H1 (cell line): ENCODE measurements around the gene MT1B. TPM values are rescaled to one million over a fixed set of nuclear protein-coding genes. Genes with fewer than 3 reads are reported as not detected.

Source experiments
- CTCF ChIA-PET: fragments of 300-600 bp; sonication (Branson Sonifier 250); formaldehyde crosslinking; loops from one replicate; lab custom pipeline; 2021; ENCODE audit not compliant: partially characterized antibody; lab: Charles Lee
- POLR2A ChIA-PET: fragments of 300-600 bp; sonication (Branson Sonifier 250); formaldehyde crosslinking; loops from one replicate; lab custom pipeline; 2021; ENCODE audit warnings: inconsistent platforms; ENCODE audit not compliant: partially characterized antibody; lab: Charles Lee
- DNase-seq, 2 experiments: peaks; one replicate each; pipeline versions ENCODE4 v3.0.0 to v3.0.0-alpha.2; 2010 to 2022; ENCODE audit warnings: low spot score in 2 of 2, low read depth in 1 of 2, mixed read lengths in 1 of 2
- FAIRE-seq: peaks from 2 replicates; lab custom pipeline; 2011; peaks lifted over from hg19 to GRCh38; lab: Jason Lieb, UNC
- H2AFZ ChIP-seq: 2 replicates; pipeline ENCODE4 v1.8.1; 2012; ENCODE audit warnings: low read length, inconsistent platforms
- H2AK5ac ChIP-seq: 2 replicates; pipeline ENCODE4 v1.6.1; 2013; ENCODE audit warnings: low read depth, low read length
- H2BK120ac ChIP-seq: replicated peaks from 2 replicates; pipeline ENCODE3; 2013; ENCODE audit warnings: low read depth, low read length, inconsistent platforms
- H2BK12ac ChIP-seq: 2 replicates; pipeline ENCODE4 v1.6.1; 2013; ENCODE audit warnings: low read depth, low read length
- H2BK15ac ChIP-seq: 2 replicates; pipeline ENCODE4 v1.6.1; 2013; ENCODE audit warnings: low read length
- H2BK20ac ChIP-seq: 2 replicates; pipeline ENCODE4 v1.6.1; 2013; ENCODE audit warnings: low read length
- H2BK5ac ChIP-seq: 2 replicates; pipeline ENCODE4 v1.6.1; 2013; ENCODE audit warnings: low read depth, low read length
- H3K14ac ChIP-seq: 2 replicates; pipeline ENCODE4 v1.6.1; 2013; ENCODE audit warnings: inconsistent platforms; ENCODE audit not compliant: insufficient read length
- H3K18ac ChIP-seq: 2 replicates; pipeline ENCODE4 v1.6.1; 2013; ENCODE audit warnings: low read length; ENCODE audit errors: extremely low read depth
- H3K23ac ChIP-seq: 2 replicates; pipeline ENCODE4 v1.6.1; 2013; ENCODE audit warnings: inconsistent platforms; ENCODE audit not compliant: insufficient read length
- H3K23me2 ChIP-seq: 2 replicates; pipeline ENCODE4 v1.6.1; 2013; ENCODE audit warnings: low read depth, low read length
- H3K27ac ChIP-seq: 2 replicates; pipeline ENCODE4 v1.6.1; 2011; ENCODE audit warnings: low read depth, low read length, inconsistent platforms
- H3K27me3 ChIP-seq, 4 experiments: replicated peaks in 1 of 4; 1 replicate in 1 of 4; 2 replicates in 3 of 4; pipeline versions ENCODE4 v1.6.1 to v1.8.1; 2011 to 2013; ENCODE audit warnings: low read length in 3 of 4, mild to moderate bottlenecking in 3 of 4, inconsistent platforms in 2 of 4, mixed read lengths in 2 of 4, moderate library complexity in 1 of 4; ENCODE audit not compliant: control insufficient read depth in 3 of 4, insufficient read depth in 3 of 4; ENCODE audit errors: extremely low read depth in 1 of 4
- H3K36me3 ChIP-seq, 4 experiments: 2 replicates each; pipeline versions ENCODE4 v1.6.1 to v1.8.1; 2011 to 2013; ENCODE audit warnings: mild to moderate bottlenecking in 4 of 4, low read length in 3 of 4, moderate library complexity in 2 of 4, control low read depth in 1 of 4, inconsistent platforms in 1 of 4; ENCODE audit not compliant: insufficient read depth in 4 of 4, control insufficient read depth in 2 of 4
- H3K4ac ChIP-seq: replicated peaks from 2 replicates; pipeline ENCODE3; 2013; ENCODE audit warnings: low read length, low read depth, mixed read lengths, inconsistent platforms; ENCODE audit not compliant: insufficient read length
- H3K4me1 ChIP-seq, 4 experiments: replicated peaks in 1 of 4; 1 replicate in 1 of 4; 2 replicates in 3 of 4; pipeline versions ENCODE4 v1.6.1 to v1.8.1; 2011 to 2013; ENCODE audit warnings: low read length in 3 of 4, inconsistent platforms in 2 of 4, mixed read lengths in 1 of 4; ENCODE audit not compliant: insufficient read depth in 4 of 4, control insufficient read depth in 3 of 4
- H3K4me2 ChIP-seq, 2 experiments: 2 replicates each; pipeline versions ENCODE4 v1.6.1 to v1.8.1; 2011 to 2013; ENCODE audit warnings: low read depth in 2 of 2, low read length in 2 of 2, control low read depth in 1 of 2, inconsistent platforms in 1 of 2, mild to moderate bottlenecking in 1 of 2; ENCODE audit not compliant: insufficient read depth in 1 of 2
- H3K4me3 ChIP-seq, 4 experiments: fragments of 200-600, 300-600 bp in 1 of 4; sonication (generic), shearing (Covaris generic), sonication (Bioruptor Twin) in 1 of 4; 2 replicates each; pipeline versions ENCODE4 v1.5.1 to v1.8.1; 2011 to 2016; ENCODE audit warnings: low read length in 4 of 4, low read depth in 3 of 4, control low read depth in 2 of 4, inconsistent platforms in 2 of 4, mild to moderate bottlenecking in 2 of 4, mixed read lengths in 1 of 4, moderate library complexity in 1 of 4; ENCODE audit not compliant: insufficient read depth in 2 of 4; ENCODE audit errors: extremely low read depth in 1 of 4
- H3K56ac ChIP-seq: replicated peaks from 2 replicates; pipeline ENCODE3; 2013; ENCODE audit warnings: low read depth, mild to moderate bottlenecking, mixed read lengths, low read length, inconsistent platforms; ENCODE audit not compliant: insufficient read length
- H3K79me1 ChIP-seq: 2 replicates; pipeline ENCODE4 v1.6.1; 2013; ENCODE audit warnings: low read depth, low read length, control low read depth
- H3K79me2 ChIP-seq, 2 experiments: 2 replicates each; pipeline versions ENCODE4 v1.6.1 to v1.8.1; 2012 to 2013; ENCODE audit warnings: low read length in 2 of 2, mild to moderate bottlenecking in 2 of 2, inconsistent platforms in 1 of 2; ENCODE audit not compliant: insufficient read depth in 2 of 2, control insufficient read depth in 1 of 2
- H3K9ac ChIP-seq, 4 experiments: replicated peaks in 1 of 4; 1 replicate in 1 of 4; 2 replicates in 3 of 4; pipeline versions ENCODE4 v1.6.1 to v1.8.1; 2011 to 2013; ENCODE audit warnings: low read depth in 3 of 4, low read length in 3 of 4, control low read depth in 2 of 4, mild to moderate bottlenecking in 2 of 4, moderate library complexity in 2 of 4, inconsistent platforms in 1 of 4; ENCODE audit errors: extremely low read depth in 1 of 4
- H3K9me3 ChIP-seq, 2 experiments: 2 replicates each; pipeline versions ENCODE4 v1.6.1 to v1.8.1; 2012 to 2013; ENCODE audit warnings: mild to moderate bottlenecking in 2 of 2, moderate library complexity in 2 of 2, control low read depth in 1 of 2, inconsistent platforms in 1 of 2, low read depth in 1 of 2, low read length in 1 of 2, mixed read lengths in 1 of 2; ENCODE audit not compliant: insufficient read depth in 2 of 2
- H4K20me1 ChIP-seq, 2 experiments: replicated peaks in 1 of 2; 2 replicates each; pipeline versions ENCODE3 to v1.8.1; 2011 to 2013; ENCODE audit warnings: inconsistent platforms in 2 of 2, low read length in 2 of 2, mild to moderate bottlenecking in 1 of 2; ENCODE audit not compliant: insufficient read depth in 2 of 2, control insufficient read depth in 1 of 2
- H4K5ac ChIP-seq: 2 replicates; pipeline ENCODE4 v1.6.1; 2013; ENCODE audit warnings: low read length, low read depth, mixed read lengths, inconsistent platforms; ENCODE audit not compliant: insufficient read length
- H4K8ac ChIP-seq: 2 replicates; pipeline ENCODE4 v1.8.0; 2013; ENCODE audit warnings: mild to moderate bottlenecking, moderate library complexity, low read length, inconsistent platforms; ENCODE audit not compliant: insufficient read depth; ENCODE audit errors: extremely low read depth
- H4K91ac ChIP-seq: replicated peaks from 2 replicates; pipeline ENCODE3; 2013; ENCODE audit warnings: low read length, mixed read lengths, inconsistent platforms; ENCODE audit not compliant: insufficient read length
- CBX8 ChIP-seq: fragments of 300-800, 300-1000 bp; sonication (generic); IDR thresholded peaks from 2 replicates; pipeline ENCODE4 v1.7.1; 2016; ENCODE audit warnings: low read depth, low read length, borderline replicate concordance
- CTBP2 ChIP-seq: IDR thresholded peaks from 2 replicates; pipeline ENCODE4 v1.7.0; 2011; ENCODE audit warnings: borderline replicate concordance, mild to moderate bottlenecking, moderate library complexity, mixed read lengths, low read length; ENCODE audit not compliant: insufficient read depth, insufficient read length
- CTCF ChIP-seq, 3 experiments: IDR thresholded peaks; 1 replicate in 2 of 3; 2 replicates in 1 of 3; pipeline versions ENCODE4 v1.5.1 to v1.6.1; 2011; ENCODE audit warnings: low read length in 3 of 3, mild to moderate bottlenecking in 3 of 3, inconsistent platforms in 2 of 3, low read depth in 1 of 3, moderate library complexity in 1 of 3; ENCODE audit not compliant: insufficient read depth in 1 of 3; ENCODE audit errors: control extremely low read depth in 1 of 3
- JUN ChIP-seq: IDR thresholded peaks from 2 replicates; pipeline ENCODE4 v1.6.1; 2011; ENCODE audit warnings: low read depth, mild to moderate bottlenecking, improper control_type of control experiment, low read length
- RXRA ChIP-seq: IDR thresholded peaks from 2 replicates; pipeline ENCODE4 v1.6.1; 2011; ENCODE audit warnings: low read depth, mild to moderate bottlenecking, low read length, moderate library complexity; ENCODE audit not compliant: insufficient read depth
- SUZ12 ChIP-seq: fragments of 200-600 bp; sonication (generic); IDR thresholded peaks from 2 replicates; pipeline ENCODE4 v1.6.1; 2012; ENCODE audit warnings: mild to moderate bottlenecking, inconsistent platforms, low read length, moderate library complexity, mixed read lengths
- TBP ChIP-seq: IDR thresholded peaks from 2 replicates; pipeline ENCODE4 v1.6.1; 2011; ENCODE audit warnings: low read depth, low read length, improper control_type of control experiment
- WGBS, 2 experiments: shearing (Covaris generic) in 1 of 2; methylation state at CpG; one replicate each; pipeline versions ENCODE4 v1.1.6 to v1.1.7; 2013 to 2015; ENCODE audit warnings: low lambda C conversion rate in 2 of 2, mixed read lengths in 2 of 2, inconsistent platforms in 1 of 2, low coverage in 1 of 2, missing lambda C conversion rate in 1 of 2; ENCODE audit not compliant: insufficient replicate concordance in 2 of 2, insufficient coverage in 1 of 2, insufficient read length in 1 of 2; ENCODE audit errors: extremely low coverage in 1 of 2, missing lambda C conversion rate in 1 of 2; 5-methylcytosine and 5-hydroxymethylcytosine counted together
- polyA plus RNA-seq, 7 experiments: library from polyadenylated mRNA; depleted of rRNA in 3 of 7; stranded (reverse) in 5 of 7; unstranded in 2 of 7; fragments of >200 nt in 5 of 7; fragments of 200-250 nt in 2 of 7; gene quantifications; 1 replicate in 5 of 7; 2 replicates in 1 of 7; 4 replicates in 1 of 7; pipeline versions ENCODE4 v1.2.1 to v1.2.3, GENCODE V29; 2011 to 2013; ENCODE audit warnings: missing spikeins in 2 of 7, mixed read lengths in 2 of 7
- total RNA-seq: library from RNA; stranded (reverse); fragmentation: NEBNext Ultra II Directional; extraction: Animal tissue kit (Norgen Biotek cat#: 25700); gene quantifications from 2 replicates; pipeline ENCODE4 v1.2.1, GENCODE V29; 2021

Gene MT1B
- total and polyA plus RNA-seq, 2 of the 8 experiments (the other 6 are each of a cell fraction or from before 2014, with no cell fraction given): not detected

GRCh38 chr16:56634715-56635440 lies 16.8 kb upstream of the MT1B start:
- Histone ChIP-seq H4K5ac (no peak overlapping the region), H3K27ac (no peak overlapping the region), H2BK20ac (peak overlapping the region; percentile 6; the same call in 1 of the 2 replicates), H2AK5ac (no peak overlapping the region), H3K18ac (peak overlapping the region; percentile 13; the same call in 1 of the 2 replicates), H3K14ac (no peak overlapping the region), H2BK12ac (peak overlapping the region; percentile 45; the same call in 1 of the 2 replicates), H3K23me2 (peaks cover 9% of the 10 kb centered on the region), H3K36me3 (no peaks in the 10 kb centered on the region; a peak in 1 of 8 replicates), H3K9me3 (no peaks in the 10 kb centered on the region), H3K4ac (no peak overlapping the region), H3K79me1 (no peaks in the 10 kb centered on the region), H3K4me3 (peak overlapping the region in 3 of 4 experiments; percentile 17 to 46 (median 19); a peak in 4 of 8 replicates), H3K4me1 (peaks cover 3 to 18% (median 7%) of the 10 kb centered on the region in 4 experiments), H3K9ac (no peak overlapping the region), H2BK15ac (peak overlapping the region; percentile 36; the same call in 1 of the 2 replicates), H4K20me1 (peaks cover 14 to 28% of the 10 kb centered on the region in 2 experiments), H3K27me3 (peaks cover 98 to 100% (median 100%) of the 10 kb centered on the region in 4 experiments), H3K79me2 (no peaks in the 10 kb centered on the region), H2BK5ac (no peak overlapping the region), H3K4me2 (peak overlapping the region; percentile 42 to 63), H4K91ac (no peak overlapping the region), H3K23ac (no peak overlapping the region), H4K8ac (no peak overlapping the region), H2AFZ (no peak overlapping the region), H2BK120ac (no peak overlapping the region), H3K56ac (no peak overlapping the region)
- DNase-seq: peak in 1 of 2 experiments; percentile 64
- CTCF ChIA-PET: interaction anchor here (1.4 to 3.0 kb wide), 3 partner anchors 10 to 31 kb away, joined by 7 to 13 read pairs (median 8); no protein-coding TSS in a partner anchor
- FAIRE-seq: no peak
- 6% methylated on average over 46 of the region's 47 CpGs; no CpG with 5 or more reads in 1 of the 2 experiments for WGBS, 2 experiments
- POLR2A ChIA-PET: interaction anchor here (0.6 to 4.8 kb wide), 7 partner anchors 9 to 89 kb away, joined by 3 to 32 read pairs (median 5); partner anchors contain the start of genes MT1E and MT1H
- TF ChIP-seq SUZ12 (peak; percentile 97), JUN (no peak), TBP (no peak), CBX8 (0 out of 2 replicates have a peak, but pooled peaks have one; percentile 58), CTCF (IDR thresholded peaks at IDR 0.05; ENCODE audit: control extremely low read depth in 1 of 3, insufficient read depth in 1 of 3, low read depth in 1 of 3, low read length in 3 of 3) (no peak), RXRA (no peak), CTBP2 (peak; percentile 18)
